CD4-positive, alpha-beta T cell treated with Interferon alpha-2 for 1 hour (primary cell): ENCODE measurements around the gene CLDN14.

Source experiments
- DNase-seq, 2 donors: peaks; one replicate each; pipeline ENCODE4 v3.0.0-alpha.2; 2020 to 2022

CLDN14 gene

DNA sequence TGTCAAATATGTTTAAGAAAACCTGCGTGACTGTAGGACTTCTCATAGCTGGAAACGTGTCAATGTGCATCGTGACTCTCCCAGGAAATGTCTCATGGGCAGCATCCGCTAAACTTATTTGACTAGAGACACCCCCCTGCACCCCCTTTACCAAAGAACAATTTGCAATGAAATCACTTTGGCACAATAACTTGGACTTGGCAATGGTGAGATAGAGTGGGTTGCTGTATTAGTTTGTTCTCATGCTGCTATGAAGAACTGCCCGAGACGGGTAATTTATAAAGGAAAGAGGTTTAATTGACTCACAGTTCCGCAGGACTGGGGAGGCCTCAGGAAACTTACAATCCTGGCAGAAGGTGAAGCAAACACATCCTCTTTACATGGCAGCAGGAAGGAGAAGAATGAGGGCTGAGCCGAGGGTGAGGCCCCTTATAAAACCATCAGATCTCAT lies 13.8 kb downstream of the CLDN14 start:
- DNase-seq = no peak

DNA sequence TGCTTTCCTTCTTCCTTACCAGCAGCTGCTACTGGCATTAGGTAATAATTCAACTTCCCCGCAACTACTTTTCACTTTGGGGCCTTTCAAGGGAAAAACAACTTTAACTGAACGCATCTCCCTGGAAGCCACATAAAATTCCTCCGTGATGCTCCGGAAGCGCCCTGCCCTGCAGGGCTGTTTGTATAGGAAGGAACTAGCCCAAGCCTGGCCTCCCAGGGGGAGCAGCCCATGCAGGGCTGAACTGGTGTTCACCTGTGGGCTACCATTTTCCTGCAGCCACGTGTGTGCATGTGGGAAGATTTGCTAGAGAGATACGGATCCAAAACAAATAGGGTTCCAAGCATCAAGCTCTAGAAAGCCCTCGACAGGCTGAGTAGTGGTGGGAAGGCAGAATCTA lies 14.4 kb downstream of the CLDN14 start:
- DNase-seq = no peak

- no peak for DNase-seq
Observed at GRCh38 chr21:36464590-36464989, 15.3 kb downstream of the CLDN14 start.

DNA sequence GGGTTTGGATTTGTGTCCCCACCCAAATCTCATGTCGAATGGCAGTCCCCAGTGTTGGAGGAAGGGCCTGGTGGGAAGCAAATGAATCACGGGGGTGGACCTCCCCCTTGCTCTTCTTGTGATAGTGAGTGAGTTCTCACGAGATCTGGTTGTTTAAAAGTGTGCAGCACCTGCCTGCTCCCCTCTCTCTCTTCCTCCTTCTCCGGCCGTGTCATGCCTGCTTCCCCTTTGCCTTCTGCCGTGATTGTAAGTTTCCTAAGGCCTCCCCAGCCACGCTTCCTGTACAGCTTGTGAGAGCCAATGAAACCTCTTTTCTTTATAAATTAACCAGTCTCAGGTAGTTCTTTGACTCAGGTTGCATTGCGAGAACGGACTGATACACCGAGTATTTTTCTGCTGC lies 15.9 kb downstream of the CLDN14 start:
- DNase-seq = no peak

DNA sequence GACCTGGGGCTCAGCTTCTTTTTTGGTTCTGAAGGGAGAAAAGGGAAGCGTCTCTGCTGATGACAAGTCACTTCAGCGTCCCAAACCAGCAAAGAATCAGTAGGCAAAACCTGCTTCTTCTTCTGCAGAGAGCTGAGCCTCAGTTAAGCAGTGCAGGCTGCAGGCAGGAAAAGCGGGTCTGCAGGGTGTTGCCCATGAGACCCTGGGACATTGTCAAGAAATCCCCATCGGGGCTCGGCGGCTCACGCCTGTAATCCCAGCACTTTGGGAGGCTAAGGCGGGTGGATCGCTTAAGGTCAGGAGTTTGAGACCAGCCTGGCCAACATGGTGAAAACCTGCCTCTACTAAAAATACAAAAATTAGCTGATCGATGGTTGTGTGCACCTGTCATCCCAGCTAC lies 16.7 kb downstream of the CLDN14 start:
- no peak for DNase-seq

DNA sequence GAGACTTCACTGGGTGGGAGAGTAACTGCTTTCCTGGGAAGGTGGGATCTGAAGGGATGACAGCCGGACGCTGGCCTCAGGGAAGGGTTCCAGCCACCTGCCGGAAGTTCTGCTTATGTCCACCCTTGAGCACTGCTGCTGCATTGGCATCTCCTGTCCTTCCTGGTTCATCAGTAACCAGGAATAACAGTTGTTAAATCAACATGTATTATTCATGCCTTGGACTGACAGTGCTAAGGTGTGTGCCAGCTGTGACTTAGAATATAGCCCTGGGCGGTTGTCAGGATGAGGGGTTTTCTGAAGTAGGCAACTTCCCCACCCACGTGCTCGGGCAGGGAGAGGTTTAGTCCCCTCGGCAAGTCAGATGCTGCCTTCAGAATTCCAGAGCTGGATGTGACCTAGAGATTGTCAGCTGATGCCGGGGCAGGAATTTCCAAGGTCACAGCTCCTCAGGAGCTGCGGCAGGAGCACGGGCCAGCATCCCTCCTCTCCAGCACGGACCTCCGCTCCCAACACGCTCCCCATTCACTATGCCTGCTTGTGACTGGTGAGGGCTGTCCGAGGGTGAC lies 17.9 kb downstream of the CLDN14 start:
- DNase-seq = no peak

DNA sequence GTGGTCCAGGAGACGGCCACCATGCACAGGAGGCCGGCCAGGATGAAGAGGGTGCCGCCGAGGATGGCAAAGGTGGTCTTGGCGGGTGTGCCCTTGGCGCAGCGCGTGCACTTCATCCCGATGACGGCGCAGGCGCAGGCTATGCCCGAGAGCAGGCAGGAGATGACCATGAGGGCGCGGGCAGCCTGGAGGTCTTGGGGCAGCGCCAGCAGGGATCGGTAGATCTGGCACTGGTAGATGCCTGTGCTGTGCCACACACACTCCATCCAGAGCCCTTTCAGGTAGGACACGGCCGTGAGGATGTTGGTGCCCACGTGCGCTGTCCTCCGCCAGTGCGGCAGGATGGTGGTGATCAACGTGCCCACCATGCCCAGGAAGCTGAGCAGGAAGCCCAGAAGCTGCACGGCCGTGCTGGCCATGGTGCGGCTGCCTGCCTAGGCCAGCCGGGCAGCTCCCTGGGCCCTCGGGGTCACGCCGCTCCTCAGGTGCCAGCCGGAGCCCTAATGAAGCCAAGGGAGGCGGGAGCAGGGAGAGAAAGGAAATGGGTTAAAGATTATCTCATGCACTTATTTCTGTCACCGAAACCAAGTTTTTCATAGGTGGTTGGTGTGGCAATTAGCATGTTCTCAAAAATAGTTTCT lies 18.5 kb downstream of the CLDN14 start:
- no peak for DNase-seq

DNA sequence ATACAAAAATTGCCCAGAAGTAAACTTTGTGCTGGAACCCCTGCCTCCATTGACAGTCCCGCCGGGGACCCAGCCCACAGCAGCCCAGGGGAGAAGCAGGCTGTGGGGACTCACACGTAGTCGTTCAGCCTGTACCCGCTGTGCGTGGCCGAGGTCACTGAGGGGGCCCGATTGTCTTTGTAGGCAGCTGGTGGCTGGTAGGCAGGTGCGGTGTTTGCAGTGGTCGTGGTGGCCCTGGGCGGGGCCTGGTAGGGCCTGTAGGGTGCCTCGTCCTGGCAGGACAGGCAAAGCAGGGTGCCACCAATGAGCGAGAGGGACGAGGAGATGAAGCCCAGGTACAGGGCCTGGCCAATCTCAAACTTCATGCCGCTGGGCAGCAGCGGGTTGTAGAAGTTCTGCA lies 19.1 kb downstream of the CLDN14 start:
- DNase-seq = no peak

GRCh38 chr21:36459098-36459497 lies 20.8 kb downstream of the CLDN14 start:
- DNase-seq = no peak

- no peak for DNase-seq
Observed at GRCh38 chr21:36456729-36457414, 23.1 kb downstream of the CLDN14 start.

DNA sequence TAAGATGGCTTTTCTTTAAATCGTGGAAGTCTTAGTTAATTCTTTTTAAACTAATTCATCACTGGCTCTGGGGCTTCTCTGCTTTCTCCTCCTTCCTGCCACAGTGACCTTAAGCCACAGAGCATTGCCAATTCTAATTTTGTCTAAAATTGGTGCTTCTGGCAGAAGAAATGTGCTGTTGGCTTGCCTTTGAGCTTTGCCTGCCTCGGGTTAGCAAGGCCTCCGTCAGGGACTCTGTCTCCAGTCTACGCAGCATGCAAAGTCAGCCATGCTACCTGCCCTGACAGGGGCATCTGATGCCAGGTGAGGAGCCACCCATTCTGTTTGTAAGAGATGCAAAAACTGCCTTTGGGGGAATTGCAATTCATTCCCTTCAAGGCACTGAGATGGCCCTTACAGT lies 25.2 kb downstream of the CLDN14 start:
- no peak for DNase-seq

DNA sequence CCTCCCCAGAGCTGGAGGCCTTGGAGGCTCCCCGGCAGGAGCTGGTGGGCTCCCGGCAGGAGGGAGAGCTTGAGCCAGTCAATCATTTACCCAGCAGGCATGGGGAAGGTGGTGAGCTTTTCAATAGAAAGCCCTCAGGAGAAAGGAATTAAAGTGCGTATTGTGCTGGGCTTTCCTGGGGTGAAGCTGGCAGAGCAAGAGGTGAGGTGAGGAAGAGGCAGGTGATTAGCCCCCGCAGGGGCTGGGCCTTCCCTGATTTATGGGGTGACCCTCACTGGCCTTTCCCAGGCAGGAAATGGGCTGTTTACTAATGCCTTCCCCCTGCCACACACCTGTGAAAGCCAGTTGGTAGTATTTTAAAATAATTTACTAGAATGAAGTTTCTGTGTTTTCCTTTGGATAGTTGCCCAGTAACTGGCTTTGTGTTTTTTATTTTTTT lies 25.8 kb downstream of the CLDN14 start:
- no peak for DNase-seq

GRCh38 chr21:36452281-36452825 lies 27.6 kb downstream of the CLDN14 start:
- DNase-seq = no peak

GRCh38 chr21:36451506-36451905 lies 28.4 kb downstream of the CLDN14 start:
- no peak for DNase-seq

DNA sequence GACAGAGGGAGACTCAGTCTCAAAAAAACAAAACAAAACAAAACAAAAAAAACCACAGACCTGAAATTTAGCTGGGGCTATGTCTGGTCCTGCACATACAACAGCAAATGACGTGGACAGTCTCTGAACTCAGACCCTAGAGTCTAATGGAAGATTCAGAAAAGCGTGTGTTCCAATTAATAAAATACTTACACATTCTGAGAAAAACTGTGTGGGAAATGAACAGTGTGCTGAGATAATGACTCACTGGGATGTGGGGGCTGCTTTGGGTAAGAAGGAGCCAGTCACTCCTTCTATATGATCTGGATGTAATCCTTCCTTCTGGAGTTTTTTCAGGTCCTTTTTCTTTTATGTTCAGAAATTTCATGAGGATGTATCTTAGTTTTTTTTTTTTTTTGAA lies 29.4 kb downstream of the CLDN14 start:
- no peak for DNase-seq

DNA sequence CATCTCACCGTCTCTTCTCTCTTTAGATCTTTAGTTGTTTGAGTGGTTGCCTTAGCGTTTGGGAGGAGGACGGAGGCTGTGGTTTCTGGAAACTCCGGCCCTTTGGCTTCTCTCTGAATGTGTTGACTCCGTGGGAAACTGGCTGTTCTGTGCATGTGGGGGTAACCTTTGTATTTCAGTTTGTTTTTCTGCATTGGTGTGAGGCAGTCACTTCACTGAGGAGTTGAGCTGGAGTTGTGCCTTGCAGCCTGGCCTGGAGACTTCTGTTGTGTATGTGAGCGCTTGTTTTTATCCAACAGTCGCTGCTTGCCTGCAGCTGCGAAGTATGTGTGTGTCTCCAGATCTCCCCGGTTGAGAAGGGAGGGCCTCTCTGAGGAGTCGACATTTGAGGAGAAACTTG lies 33.6 kb downstream of the CLDN14 start:
- no peak for DNase-seq

- no peak for DNase-seq
Observed at GRCh38 chr21:36441715-36442114, 38.2 kb downstream of the CLDN14 start.

- DNase-seq = no peak
Observed at GRCh38 chr21:36437745-36438128, 42.2 kb downstream of the CLDN14 start.

DNA sequence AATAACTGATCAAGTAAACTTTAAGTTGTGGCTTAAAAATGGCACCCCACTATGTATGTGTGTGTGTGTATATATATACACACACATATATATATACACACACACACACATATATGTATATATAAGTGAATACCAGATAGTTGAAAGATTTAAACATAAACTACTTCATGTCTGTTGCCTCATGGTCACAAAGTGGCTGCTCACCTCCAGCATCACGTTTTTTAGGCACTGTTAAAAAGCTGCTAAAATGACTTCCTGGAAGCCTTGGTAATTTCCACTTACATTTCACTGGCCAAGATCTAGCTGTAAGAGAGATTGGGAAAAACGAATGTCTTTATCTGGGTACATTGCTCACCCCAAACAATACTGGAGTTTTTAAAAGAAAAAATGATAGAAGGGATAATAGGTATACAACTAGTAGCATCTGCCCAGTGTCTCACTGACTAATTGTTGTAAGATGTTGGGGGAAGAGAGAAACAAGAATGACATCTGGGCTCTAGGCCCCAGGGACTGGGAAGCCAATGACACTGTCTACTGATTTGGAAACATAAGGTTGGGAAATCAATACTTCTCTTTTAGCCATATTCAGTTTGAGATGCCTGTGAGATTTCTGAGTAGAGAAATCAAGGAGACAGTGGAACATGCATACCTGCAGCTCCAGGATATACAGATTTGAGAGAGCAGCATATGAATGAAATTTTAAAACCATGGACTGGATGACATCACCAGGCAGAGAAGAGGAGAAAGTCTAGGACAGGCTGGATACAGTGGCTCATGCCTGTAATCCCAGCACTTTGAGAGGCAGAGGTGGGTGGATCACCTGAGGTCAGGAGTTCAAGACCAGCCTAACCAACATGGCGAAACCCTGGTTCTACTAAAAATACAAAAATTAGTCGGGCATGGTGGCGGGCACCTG lies 42.8 kb downstream of the CLDN14 start:
- no peak for DNase-seq

DNA sequence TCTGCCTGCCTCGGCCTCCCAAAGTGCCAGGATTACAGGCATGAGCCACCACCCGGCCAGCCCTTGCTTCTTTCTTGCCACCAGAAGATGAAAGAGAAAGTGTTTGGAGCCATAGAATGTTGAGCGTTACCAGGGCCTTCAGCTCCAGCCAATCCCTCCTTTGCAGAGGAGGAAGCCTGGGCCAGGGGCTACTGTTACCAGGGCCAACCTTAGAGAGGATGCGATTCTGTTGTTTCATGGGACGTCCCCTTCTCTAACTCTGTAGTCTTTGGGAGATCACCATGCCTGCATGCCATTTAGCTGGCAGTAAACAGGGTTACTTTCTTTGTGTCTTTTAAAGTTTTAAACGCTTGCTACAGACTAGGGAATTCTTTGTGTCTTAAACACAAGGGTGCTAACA lies 45.8 kb downstream of the CLDN14 start:
- no peak for DNase-seq

- no peak for DNase-seq
Observed at GRCh38 chr21:36433059-36433709, 46.7 kb downstream of the CLDN14 start.

DNA sequence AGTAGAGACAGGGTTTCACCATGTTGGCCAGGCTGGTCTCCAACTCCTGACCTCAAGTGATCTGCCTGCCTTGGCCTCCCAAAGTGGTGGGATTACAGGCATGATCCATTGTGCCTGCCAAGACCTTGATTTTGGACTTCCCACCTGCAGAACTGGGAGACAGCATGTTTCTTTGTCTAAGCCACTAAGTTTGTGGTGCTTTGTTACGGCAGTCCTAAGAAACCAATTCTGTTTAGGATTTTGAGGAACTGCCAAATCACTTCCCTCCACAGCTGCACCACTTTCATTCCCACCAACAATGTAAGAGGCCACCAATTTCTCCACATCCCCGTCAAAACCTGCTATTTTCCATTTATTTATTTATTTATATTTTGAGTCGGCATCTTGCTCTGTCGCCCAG lies 48.7 kb downstream of the CLDN14 start:
- no peak for DNase-seq

- no peak for DNase-seq
Observed at GRCh38 chr21:36430841-36431240, 49.1 kb downstream of the CLDN14 start.
